PFSK-1 (cell line): Measurements from ENCODE around the gene ZNF428.

Experiments
- FOXP2 ChIP-seq: optimal IDR thresholded peaks from 2 replicates; pipeline ENCODE3; 2011; ENCODE audit warnings: borderline replicate concordance, control low read depth, inconsistent platforms; ENCODE audit not compliant: insufficient read depth; ENCODE audit errors: extremely low read length, extremely low read depth
- POLR2AphosphoS5 ChIP-seq: IDR thresholded peaks from 2 replicates; pipeline ENCODE4 v1.6.1; 2012; ENCODE audit warnings: low read depth, mild to moderate bottlenecking, control low read depth, low read length, moderate library complexity
- REST ChIP-seq, 2 experiments: IDR thresholded peaks; 2 replicates each; pipeline versions ENCODE4 v1.6.1 to v1.8.0; 2011 to 2012; ENCODE audit warnings: low read depth in 2 of 2, low read length in 2 of 2, control low read depth in 1 of 2, inconsistent platforms in 1 of 2, mild to moderate bottlenecking in 1 of 2, moderate library complexity in 1 of 2; ENCODE audit not compliant: insufficient read depth in 1 of 2
- SIN3A ChIP-seq: IDR thresholded peaks from 2 replicates; pipeline ENCODE4 v1.6.1; 2012; ENCODE audit warnings: mild to moderate bottlenecking, low read length, moderate library complexity, borderline replicate concordance; ENCODE audit not compliant: insufficient read depth
- TAF1 ChIP-seq: IDR thresholded peaks from 2 replicates; pipeline ENCODE4 v1.6.1; 2012; ENCODE audit warnings: low read length, control low read depth, borderline replicate concordance; ENCODE audit not compliant: insufficient read depth

Gene ZNF428

GRCh38 chr19:43616306-43616705 is 3.1 kb downstream of the ZNF428 start:
- TF ChIP-seq TAF1 (no peak), REST (IDR thresholded peaks at IDR 0.05; ENCODE audit: insufficient read depth in 1 of 2, low read depth in 2 of 2, low read length in 2 of 2) (no peak), POLR2AphosphoS5 (no peak), SIN3A (no peak), FOXP2 (no peak)

GRCh38 chr19:43612374-43612773 is 7.1 kb downstream of the ZNF428 start:
- TF ChIP-seq REST (IDR thresholded peaks at IDR 0.05; ENCODE audit: insufficient read depth in 1 of 2, low read depth in 2 of 2, low read length in 2 of 2), result no peak
- no peak for TF ChIP-seq FOXP2
- TF ChIP-seq SIN3A, result no peak
- no peak for TF ChIP-seq POLR2AphosphoS5
- TF ChIP-seq TAF1, result no peak

- no peak for TF ChIP-seq POLR2AphosphoS5
Measured at GRCh38 chr19:43611788-43612187, 7.6 kb downstream of the ZNF428 start, which contains the start of gene SRRM5. SRRM5 (plus strand) TSS chr19:43612088; CDS start chr19:43612122, 34 bp downstream.

- TF ChIP-seq SIN3A (no peak), REST (IDR thresholded peaks at IDR 0.05; ENCODE audit: insufficient read depth in 1 of 2, low read depth in 2 of 2, low read length in 2 of 2) (no peak), POLR2AphosphoS5 (no peak), FOXP2 (no peak), TAF1 (no peak)
Measured at GRCh38 chr19:43610493-43610892, 8.9 kb downstream of the ZNF428 start.

- no peak for TF ChIP-seq SIN3A
- TF ChIP-seq REST (IDR thresholded peaks at IDR 0.05; ENCODE audit: insufficient read depth in 1 of 2, low read depth in 2 of 2, low read length in 2 of 2), result no peak
- no peak for TF ChIP-seq TAF1
Measured at GRCh38 chr19:43609872-43610271, 9.6 kb downstream of the ZNF428 start.
